ENCODE data around the gene CABLES2. TPM values are rescaled to one million over a fixed set of nuclear protein-coding genes. Genes with fewer than 3 reads are reported as not detected.

Gene CABLES2
- 7.2 TPM for total RNA-seq

GRCh38 chr20:62407221-62407992 is at the start of gene CABLES2:
CABLES2 (minus strand) TSS chr20:62407285; CDS start chr20:62407276, 9 bp downstream.

GRCh38 chr20:62427172-62428001 is 20.3 kb upstream of the CABLES2 start, which contains the start of gene RBBP8NL:
RBBP8NL (minus strand) TSS chr20:62427539; CDS start chr20:62419647, 7,892 bp downstream.

GRCh38 chr20:62386383-62387218 is 20.5 kb downstream of the CABLES2 start, which contains the start of gene RPS21:
RPS21 (plus strand) TSS chr20:62387103; CDS start chr20:62387339, 236 bp downstream.

GRCh38 chr20:62367136-62367632 is 39.9 kb downstream of the CABLES2 start, which contains the start of gene LAMA5:
LAMA5 (minus strand) TSS chr20:62367312; CDS start chr20:62367245, 67 bp downstream.

Other genes starting within 250 kb of the CABLES2 start
- 27.5 TPM for gene MTG2, start 224.3 kb downstream of the CABLES2 start, total RNA-seq
- 0.31 TPM for gene HRH3, start 187.0 kb downstream of the CABLES2 start, total RNA-seq
- 45.1 TPM for gene OSBPL2, start 168.8 kb downstream of the CABLES2 start, total RNA-seq
- gene ADRM1, start 104.3 kb downstream of the CABLES2 start, total RNA-seq = 36.3 TPM
- 44.4 TPM for gene LAMA5, start 40.0 kb downstream of the CABLES2 start, total RNA-seq
- 486 TPM for gene RPS21, start 20.2 kb downstream of the CABLES2 start, total RNA-seq
- gene RBBP8NL, start 20.3 kb upstream of the CABLES2 start, total RNA-seq = not detected
- not detected for gene GATA5, start 68.7 kb upstream of the CABLES2 start, total RNA-seq
- 2.5 TPM for gene SLCO4A1, start 235.2 kb upstream of the CABLES2 start, total RNA-seq

Measured in parietal lobe (tissue), 1 donor.